Lower leg skin (tissue), 3 donors: ENCODE data around the gene HSPBP1.

Experiments
- POLR2A ChIP-seq, 2 donors: fragments of 450-650 bp; IDR thresholded peaks; one replicate each; pipeline ENCODE4 v1.6.1; 2016 to 2017; ENCODE audit warnings: antibody characterized with exemption in 2 of 2, mild to moderate bottlenecking in 1 of 2, moderate library complexity in 1 of 2
- TF ChIP-seq, protein P1 (sequence below), 3 donors: fragments of 450-650 bp; IDR thresholded peaks; one replicate each; pipeline ENCODE4 v1.5.1; 2016; ENCODE audit warnings: antibody characterized with exemption in 3 of 3, mild to moderate bottlenecking in 3 of 3, moderate library complexity in 2 of 3

DNA sequence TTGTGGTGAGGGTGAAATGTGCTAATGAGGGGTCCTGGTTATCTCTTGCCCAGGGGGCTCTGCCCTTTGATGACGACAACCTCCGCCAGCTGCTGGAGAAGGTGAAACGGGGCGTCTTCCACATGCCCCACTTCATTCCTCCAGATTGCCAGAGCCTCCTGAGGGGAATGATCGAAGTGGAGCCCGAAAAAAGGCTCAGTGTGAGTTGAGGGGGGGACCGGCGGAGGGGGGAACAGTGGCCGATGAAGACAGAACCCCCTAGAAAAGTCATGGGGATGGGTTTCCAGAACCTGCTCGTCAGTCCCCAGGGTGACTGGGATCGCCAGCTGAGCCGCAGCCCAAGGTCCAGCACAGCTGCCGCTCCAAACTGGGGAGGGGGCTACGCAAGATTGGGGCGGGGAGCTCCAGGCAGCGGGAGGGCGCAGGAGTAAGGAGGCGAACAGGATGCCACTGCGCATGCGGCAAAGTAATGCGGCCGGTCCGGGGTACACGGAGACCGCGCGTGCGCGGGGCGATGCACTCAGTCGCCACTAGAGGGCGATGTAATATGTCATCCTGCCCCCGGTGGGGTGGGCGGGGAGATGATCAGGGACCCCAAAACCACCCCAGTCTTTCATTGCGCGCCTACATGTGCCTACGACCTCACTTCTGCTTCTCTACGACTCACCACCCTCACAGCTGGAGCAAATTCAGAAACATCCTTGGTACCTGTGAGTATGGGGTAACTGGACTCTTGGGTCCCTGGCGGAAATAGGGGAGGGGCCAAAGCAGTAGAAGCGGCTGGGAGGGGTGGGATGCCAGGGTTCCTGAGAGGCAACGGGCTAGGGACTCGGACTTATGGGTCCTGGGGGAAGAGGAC is 21.8 kb upstream of the HSPBP1 start:
- TF ChIP-seq, protein P1, sequence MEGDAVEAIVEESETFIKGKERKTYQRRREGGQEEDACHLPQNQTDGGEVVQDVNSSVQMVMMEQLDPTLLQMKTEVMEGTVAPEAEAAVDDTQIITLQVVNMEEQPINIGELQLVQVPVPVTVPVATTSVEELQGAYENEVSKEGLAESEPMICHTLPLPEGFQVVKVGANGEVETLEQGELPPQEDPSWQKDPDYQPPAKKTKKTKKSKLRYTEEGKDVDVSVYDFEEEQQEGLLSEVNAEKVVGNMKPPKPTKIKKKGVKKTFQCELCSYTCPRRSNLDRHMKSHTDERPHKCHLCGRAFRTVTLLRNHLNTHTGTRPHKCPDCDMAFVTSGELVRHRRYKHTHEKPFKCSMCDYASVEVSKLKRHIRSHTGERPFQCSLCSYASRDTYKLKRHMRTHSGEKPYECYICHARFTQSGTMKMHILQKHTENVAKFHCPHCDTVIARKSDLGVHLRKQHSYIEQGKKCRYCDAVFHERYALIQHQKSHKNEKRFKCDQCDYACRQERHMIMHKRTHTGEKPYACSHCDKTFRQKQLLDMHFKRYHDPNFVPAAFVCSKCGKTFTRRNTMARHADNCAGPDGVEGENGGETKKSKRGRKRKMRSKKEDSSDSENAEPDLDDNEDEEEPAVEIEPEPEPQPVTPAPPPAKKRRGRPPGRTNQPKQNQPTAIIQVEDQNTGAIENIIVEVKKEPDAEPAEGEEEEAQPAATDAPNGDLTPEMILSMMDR (IDR thresholded peaks at IDR 0.05) = no peak
- no peak for TF ChIP-seq POLR2A (IDR thresholded peaks at IDR 0.05)
